OCI-M1 (cell line): ENCODE measurements around the gene SEC61A1.

Experiments
- DNase-seq: peaks from one replicate; lab custom pipeline; 2025; lab: John Stamatoyannopoulos, UW

SEC61A1 gene

DNA sequence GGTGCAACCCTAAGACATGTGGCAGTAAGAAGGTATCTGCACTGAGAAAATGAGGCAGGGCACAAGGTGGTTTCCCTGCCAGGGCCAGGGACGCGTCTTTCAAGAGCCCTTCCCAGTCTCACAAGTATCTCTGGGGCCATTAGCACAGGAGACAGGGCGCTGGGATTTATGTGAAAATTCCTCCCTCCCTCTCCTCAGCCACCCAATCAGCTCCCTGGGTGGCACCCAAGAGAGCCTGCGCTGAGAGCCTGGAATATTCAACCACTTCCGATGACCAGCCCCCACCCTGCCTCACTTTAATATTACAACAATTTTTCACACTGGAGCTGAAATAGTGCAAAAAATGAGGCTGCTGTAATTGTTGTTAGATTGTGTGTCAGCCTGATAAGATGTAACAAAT lies 26.1 kb downstream of the SEC61A1 start:
- DNase-seq = no peak

DNA sequence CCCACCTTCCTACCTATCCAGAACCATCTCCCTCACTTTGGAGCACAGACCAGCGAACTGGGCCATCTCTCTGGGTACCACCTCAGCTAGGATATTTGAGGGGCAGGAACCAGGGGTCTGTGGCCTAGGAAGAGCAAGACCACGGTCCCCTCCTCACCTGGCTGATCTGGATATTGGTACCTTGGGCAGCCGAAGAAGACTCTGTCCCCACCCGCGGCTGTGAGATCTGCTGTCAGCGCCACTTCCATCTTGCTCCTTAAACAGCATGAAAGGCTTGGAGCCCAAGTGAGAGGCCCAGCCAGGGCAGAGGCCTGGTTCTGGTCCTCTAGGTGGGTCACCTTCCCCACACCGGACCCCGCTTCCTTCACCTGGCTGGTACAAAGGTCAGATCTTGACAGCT lies 26.6 kb downstream of the SEC61A1 start:
- DNase-seq = no peak

DNA sequence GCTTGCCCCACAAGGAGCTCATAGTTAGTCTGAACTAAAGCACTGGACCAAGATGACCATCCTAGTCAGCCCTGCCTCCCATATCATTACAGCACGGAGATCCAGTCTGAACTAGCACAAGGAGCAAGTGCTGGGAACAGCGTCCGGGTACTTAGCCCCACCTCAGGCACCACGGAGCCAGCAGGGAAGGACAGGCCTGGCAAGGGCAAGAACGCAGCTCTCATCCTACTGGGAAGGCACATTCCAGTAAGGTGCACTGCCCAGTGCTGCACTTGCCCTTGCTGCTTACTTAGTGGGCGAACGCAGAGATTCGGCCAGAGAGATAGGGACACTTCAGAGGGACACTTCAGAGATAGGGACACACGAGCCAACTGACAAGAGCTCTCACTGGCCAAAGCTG lies 27.6 kb downstream of the SEC61A1 start:
- DNase-seq = no peak

DNA sequence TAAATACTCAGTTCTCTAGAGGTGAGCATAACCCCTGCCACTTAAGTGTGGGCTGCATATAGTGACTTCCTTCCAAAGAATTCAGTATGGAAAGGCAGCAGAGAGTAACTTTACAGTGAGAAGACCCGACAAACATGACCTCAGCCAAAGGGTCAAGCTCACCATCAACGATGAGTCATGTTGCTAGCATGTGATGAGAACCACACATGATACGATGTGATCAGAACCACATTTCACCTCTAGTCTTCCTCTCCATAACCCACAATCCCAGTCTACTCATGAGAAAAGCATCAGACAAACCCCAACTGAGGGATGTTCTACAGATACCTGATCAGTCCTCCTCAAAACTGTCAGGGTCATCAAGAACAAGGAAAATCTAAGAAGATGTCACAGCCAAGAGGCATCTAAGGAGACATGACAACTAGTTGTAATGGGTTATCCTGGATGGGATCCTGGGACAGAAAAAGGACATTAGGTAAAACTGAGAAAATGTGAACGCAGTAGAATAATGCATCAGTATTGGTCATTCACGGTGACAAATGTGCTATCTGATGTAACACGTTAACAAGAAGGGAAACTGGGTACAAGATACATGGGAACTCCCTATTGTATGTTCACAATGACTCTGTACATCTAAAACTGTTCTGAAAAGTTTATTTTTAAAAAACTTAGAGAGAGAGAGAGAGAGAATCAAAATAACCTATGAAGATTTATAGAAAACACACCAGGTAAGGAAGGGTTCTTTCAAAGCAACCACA lies 28.3 kb downstream of the SEC61A1 start:
- peak; percentile 81 for DNase-seq

DNA sequence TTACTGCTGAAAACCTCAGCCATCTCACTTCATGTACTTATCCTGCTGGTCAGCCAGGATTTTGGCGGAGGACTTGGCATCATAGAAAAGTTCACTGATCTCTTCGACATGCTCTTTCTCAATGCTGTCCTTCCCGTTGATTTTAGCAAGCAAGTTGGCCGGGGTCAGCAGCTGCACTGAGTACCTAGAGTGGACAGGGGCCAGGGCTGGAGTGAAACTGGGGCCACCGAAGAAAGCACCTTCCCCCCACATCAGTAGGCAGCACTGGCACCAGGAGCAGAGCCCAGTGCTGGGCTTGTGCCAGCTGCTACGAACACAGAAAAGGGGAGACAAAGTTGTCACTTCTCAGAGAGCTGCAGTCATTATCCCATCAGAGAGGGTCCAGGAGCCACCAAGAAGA lies 29.0 kb downstream of the SEC61A1 start:
- DNase-seq = no peak

DNA sequence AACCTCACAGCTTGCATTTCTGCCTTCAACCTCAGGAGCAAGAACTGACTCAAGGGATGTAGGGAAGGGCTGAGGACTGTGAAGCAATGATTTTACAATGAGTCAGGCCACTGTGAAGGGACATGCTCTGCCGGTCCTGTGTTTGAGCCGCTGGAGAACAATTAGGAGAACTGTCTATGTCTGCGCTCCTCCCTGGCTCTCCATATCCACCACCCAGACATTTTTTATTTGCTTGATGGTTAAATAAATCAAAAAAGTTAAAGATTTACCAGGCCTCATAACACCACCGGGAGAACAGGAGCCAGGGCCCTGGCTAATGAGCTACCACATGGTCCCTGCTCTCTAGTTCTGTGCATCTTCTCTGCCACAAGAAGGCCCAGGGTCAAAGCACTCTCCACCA lies 29.6 kb downstream of the SEC61A1 start:
- DNase-seq = no peak

DNA sequence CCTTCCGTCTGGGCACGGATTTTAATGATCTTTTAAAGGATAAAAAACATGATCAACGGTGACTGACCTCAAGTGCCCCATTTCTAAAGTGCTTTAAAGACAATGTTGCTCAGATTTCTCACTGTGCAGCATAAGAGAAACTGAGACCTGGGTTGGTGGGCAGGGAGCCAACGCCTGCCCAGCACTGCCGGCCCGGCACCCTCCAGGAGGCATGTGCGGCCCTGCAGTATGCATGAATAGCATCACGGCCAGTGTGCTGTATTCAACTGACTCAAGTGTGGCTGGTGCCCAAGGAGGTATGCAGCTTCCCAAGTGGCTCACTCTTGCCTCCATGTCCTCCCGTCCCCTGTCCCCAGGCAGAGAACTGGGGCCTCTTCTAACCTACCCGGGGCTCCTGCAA lies 30.3 kb downstream of the SEC61A1 start:
- no peak for DNase-seq

DNA sequence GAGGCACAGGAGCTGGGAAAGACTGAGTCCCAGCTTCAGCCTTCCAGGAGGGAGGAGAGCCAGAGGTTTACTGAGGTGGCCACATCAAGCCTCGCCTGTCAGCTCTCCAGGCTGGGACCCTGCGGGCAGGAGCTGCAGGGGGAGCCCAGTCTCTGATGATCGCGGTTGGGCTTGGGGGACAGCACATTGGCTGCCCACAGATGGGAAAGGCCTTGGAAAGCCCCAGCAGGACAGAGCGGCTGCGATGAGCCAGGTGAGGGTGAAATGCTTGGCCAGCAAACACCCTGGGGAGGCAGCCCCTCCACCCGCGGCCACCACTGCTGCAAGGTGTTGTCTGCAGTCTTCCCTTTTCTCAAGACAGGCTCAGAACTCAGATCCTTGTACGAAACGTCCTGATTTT lies 31.2 kb downstream of the SEC61A1 start:
- DNase-seq = no peak

DNA sequence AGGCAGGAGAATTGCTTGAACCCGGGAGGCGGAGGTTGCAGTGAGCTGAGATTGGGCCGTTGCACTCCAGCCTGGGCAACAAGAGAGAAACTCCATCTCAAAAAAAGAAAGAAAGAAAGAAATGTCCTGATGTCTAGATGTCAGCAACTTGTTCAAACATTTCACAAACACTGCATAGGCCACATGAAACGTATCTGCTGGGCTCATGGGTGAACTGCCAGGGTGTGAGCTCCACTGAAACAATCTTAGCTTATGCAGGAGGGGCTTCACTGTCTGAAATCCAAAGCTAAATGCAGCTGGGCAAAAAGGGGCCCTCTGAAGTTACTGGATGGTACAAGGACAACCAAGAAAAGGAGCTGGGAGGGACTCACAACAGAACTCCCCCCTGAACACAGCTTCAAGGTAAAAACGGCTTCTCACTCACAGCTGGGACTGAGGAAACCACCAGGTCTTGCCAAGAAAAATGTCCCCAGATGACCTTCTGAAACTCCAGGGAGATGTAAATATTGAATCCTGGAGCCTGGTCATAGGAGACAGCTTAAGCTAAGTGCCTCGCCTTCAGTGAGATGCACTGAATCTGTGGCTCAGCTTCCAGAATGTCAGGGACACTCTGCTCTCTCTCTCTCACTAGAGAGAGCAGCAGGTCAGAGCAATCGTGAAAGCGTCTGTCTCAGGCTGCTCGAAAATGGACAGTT lies 31.9 kb downstream of the SEC61A1 start:
- DNase-seq = no peak

DNA sequence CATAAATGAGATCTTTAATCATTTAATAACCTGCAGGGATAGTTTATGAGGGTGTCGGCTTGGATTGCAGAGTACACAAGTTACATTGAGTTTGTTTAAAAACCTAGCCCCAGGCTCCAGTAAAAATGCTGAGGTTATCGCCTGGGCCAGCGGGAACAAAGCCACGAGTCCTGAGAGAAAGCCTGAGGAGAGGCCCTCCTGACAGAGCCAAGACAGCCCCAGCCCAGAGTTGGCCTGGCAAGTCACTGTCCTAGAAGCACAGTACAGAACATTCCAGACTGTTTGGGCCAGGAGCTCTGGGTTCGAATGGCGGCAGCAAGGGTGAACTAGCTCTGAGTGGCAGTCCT lies 32.4 kb downstream of the SEC61A1 start:
- DNase-seq = no peak

DNA sequence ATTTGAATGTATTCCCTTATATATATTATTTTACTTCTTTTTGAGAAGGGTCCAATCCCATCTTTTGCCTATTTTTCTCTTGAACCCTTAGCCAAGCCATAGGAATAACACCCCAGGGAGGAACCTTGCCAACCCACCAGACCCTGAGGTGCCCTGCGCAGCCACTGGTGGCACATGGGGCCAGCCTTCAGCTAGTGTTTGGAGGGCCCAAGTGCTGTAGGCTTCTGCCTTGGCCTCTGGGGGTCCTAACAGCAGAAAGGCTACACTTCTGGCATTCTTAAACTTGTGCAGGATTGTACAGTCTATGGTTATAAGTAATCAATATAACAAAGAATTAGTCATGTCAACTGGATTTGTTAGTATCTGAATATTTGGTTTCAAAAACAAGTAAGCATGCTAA lies 36.9 kb downstream of the SEC61A1 start:
- no peak for DNase-seq

DNA sequence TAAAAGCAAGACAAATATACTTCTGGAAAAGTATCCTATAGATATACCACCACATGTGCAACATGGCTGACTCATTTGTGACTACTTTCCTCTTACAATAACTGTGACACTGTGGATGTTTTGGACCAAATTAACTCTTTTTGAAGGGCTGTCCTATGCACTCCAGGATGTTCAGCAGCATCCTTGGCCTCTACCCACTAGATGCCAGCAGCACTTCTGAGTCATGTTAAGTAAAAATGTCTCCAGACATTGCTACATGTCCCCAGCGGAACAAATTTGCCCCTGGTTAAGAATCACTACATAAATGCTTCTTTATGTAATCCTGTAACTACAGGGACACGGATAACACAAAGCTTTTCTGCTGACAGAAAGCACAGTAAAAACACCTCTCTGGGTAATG lies 39.3 kb downstream of the SEC61A1 start:
- DNase-seq = no peak

DNA sequence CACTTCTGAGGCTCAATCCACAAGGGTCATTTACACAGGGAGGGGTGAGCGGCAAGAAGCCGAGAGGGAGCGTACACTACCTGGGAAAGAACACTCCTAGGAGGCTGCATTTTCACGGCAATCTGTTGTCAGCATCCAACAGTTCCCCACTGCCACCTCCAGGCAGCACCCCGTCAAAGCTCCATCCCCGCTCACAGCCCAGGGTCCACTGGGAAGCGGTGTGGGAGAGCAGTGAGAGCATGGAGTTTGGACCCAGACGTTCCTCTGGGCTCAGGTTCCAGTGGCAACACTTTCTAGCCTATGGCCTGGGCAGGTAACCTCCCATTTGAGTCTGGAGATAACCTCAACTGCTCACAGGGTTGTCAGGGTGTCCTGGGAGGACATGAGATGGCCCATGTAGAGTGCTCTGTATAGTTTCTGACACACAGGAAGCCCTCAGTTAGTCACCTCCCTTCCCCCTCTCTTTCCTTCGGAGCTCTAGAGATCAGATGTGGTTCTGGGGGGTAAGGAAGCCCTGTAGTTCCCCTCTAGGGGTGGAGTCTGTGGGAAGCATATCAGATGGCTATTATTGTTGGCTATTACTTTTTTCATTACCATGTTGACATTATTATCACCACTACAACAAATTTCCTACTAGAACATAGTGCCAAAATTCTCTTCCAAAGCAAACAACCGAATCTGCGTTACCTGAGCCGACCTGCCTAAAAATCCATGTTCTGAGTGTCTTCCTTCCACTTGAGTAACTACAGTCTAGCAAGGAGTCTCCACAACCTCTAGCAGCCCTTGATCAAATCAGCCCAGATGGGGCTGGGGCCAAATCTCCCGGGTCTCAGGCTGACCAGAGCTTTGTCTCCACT lies 42.3 kb downstream of the SEC61A1 start:
- DNase-seq = no peak

DNA sequence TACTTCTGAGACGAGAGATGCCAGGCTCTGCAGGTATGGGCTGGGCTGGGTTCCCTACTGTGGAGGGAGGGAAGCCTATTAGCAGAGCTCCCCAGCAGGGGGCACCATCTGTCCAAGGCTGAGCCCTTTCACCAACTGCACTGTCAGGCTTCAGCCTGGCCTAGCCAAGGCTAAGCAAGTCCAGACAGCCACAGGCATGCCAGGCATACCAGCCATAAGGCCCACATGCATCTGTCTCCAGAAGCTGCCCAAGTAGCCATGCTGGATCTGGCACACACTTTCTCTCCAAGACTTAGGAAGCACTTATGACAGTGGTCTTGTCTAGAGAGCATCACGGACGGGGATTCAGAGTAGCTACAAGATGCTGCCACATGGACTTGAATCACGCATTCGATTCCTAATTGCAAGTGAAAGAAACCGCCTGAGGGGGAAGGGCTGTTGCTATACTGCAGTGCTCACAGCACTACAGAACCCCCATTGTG lies 43.0 kb downstream of the SEC61A1 start:
- peak; percentile 80 for DNase-seq

DNA sequence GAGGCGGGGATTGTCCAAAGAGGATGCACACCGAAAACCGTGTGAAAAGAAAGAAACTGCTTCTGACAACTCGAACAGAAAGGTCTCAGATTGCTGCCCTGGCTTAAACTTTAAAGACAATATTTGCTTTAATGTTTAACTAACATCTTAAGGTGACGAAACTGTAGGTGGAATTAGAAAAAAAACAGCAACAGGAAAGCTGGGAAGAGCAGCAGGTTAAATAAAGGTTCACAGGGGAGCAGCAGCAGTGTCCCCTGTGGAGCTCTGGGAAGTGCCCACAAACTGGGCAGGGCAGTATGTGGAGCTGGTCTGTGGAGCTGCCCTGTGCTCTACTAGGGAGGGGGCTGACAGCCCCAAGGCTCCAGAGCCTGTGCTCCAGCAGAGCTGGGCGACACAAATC lies 46.0 kb downstream of the SEC61A1 start:
- no peak for DNase-seq

DNA sequence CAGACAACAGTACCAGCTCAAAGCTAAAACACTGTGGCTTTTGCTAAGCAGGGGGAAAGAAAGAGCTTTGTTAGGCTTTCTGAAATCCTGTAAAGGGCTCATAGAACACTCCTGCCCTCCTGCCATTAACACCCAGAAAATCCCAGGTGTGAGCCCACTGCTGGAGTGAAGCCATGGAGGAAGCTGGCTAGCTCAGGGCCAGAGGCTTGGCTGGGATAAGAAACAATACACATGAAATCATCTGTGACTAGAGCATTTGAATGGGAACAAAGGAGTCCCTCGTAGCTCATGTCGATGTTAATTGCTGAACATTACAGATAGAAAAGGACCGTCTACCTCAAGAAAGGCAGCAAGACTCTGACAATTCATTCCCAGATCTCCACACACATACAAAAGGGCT lies 47.9 kb downstream of the SEC61A1 start:
- no peak for DNase-seq

DNA sequence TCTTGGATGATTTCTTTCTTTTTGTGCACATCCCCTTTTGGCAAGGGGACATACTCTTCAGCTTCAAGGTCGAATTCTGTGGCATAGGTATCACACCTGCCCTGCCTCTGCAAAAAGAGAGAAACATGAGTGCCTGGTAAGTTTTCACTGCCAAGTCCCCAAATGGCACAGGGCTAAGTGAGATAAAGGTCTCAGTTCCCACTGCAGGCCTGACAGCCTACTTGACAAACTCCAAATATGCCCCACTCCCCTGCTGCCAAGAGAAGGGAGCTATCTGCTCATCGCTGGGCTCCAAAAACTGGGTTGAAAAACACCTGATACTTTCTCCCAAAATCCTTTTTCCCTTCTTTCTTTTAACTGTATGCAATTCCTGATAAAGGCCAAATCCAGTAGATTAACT lies 48.4 kb downstream of the SEC61A1 start:
- DNase-seq = no peak

DNA sequence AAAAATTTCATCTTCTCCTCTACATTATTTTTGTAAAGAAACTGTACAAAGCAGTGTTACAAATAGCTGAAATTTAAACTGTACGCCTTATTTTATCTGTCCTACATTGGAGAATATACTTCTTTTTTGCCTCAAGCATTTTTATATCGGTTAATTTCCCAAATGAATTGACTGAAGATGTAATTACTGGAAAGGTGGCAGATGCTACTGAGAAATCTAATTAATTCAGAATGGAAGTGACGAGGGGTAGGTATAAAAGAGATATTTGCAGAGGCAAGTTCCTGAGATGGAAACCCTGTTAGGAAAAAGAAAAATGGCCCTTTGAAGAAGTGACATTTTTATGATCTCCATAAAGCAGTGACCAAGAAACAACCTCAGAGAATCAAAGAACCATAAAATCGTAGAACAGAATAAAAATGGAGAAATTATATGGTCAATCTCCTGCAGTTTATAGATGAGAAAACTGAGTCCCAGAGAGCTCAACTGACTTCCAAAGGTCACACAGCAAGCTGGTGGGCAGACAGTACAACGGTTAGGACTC lies 51.0 kb downstream of the SEC61A1 start:
- DNase-seq = no peak

DNA sequence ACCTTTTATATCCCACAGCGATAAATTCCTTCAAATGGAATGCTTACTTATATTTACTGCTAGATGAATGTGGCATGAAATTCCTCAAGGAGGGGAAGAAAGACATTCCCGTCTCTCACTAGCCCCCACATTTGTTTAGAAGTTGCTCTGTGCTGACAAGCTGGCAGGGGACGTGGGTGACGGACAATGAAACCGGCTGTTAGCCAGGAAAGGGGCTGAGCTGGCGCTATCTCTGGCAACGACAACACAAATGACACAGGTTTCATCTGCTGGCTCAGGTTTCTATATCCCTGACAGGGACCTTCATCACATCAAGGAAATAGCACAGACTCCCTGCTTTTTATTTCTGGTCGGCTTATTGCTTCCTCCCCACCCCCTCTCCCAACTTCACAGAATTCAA lies 55.6 kb downstream of the SEC61A1 start:
- no peak for DNase-seq

DNA sequence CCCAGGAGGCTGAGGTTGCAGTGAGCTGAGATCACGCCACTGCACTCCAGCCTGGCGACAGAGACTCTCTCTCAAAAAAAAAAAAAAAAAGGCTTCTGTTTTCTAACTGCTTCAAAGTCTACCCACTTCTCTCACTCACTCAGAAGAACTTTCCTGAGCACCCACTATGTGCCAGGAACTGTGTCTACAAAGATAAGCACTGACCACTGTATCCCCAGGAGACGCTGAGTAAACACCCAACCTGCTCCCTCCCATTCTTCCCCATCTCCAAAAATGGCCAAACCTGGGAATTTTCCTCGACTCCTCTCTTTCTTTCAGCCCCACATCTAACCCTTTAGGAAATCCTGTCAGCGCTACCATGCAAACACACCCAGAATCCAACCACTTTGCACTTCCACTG lies 58.9 kb downstream of the SEC61A1 start:
- DNase-seq = no peak

DNA sequence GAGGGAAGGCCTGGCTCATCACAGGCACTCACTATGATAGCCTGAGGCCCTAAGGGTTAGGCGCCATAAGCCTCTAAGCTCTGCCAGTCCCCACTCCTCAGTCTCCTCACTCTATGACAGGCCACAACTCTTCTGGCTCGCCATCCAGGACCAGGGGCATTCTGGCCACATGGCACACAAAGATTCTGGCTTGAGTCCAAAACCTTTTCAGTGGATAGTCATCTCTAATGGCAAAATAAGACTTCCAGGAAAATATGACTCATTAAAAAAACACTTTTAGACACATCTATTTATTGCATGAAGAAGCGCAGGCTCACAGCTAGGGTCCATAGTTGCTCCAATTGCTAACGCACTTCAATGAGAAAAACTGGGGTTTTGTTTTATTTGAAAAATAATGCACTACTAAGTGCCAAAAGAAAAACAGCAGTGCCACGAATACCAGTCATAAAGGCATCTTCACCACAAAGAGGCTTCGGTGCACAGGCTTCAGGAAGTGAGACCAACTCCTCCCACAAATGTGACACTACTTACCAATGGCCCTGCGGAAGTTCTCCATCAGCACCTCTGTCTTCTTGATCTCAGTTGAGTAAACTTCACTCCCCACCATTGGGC lies 60.2 kb downstream of the SEC61A1 start:
- no peak for DNase-seq
